Colonic mucosa (tissue), 4 donors: ENCODE measurements around the gene AFF3. TPM values are rescaled to one million over a fixed set of nuclear protein-coding genes. Genes with fewer than 3 reads are reported as not detected.
"Not testable (repeated sequence)": the region's sequence is repeated elsewhere in the genome, so short reads cannot be mapped to it uniquely, and the experiment has no call there.

Experiments
- DNase-seq: peaks from one replicate; pipeline ENCODE4 v3.0.0-alpha.2; 2020
- H3K27ac ChIP-seq: fragments of 200-600 bp; one replicate; pipeline ENCODE4 v1.8.0; 2021
- H3K27me3 ChIP-seq: fragments of 200-600 bp; one replicate; pipeline ENCODE4 v1.8.0; 2021
- H3K36me3 ChIP-seq: fragments of 200-600 bp; one replicate; pipeline ENCODE4 v1.8.0; 2021
- H3K4me1 ChIP-seq: fragments of 200-600 bp; one replicate; pipeline ENCODE4 v1.8.0; 2021; ENCODE audit warnings: mild to moderate bottlenecking
- H3K4me3 ChIP-seq: fragments of 200-600 bp; one replicate; pipeline ENCODE4 v1.8.0; 2021
- H3K9ac ChIP-seq, 2 donors: one replicate each; pipeline ENCODE4 v1.7.0; 2013; ENCODE audit warnings: control low read depth in 2 of 2, low read depth in 2 of 2, low read length in 2 of 2
- H3K9me3 ChIP-seq: fragments of 200-600 bp; one replicate; pipeline ENCODE4 v1.8.0; 2021
- CTCF ChIP-seq: fragments of 200-600 bp; IDR thresholded peaks from one replicate; pipeline ENCODE4 v1.8.0; 2022; ENCODE audit warnings: antibody characterized with exemption, mild to moderate bottlenecking
- intact Hi-C: fragments of 100-400 bp; cut with DNase I; formaldehyde crosslinking; loops from one replicate; pipeline ENCODE4 v1.14.1; 2022
- total RNA-seq, 2 donors: library from RNA; stranded (reverse); fragmentation: NEBNext Ultra II Directional in 1 of 2; extraction: Animal tissue kit (Norgen Biotek cat#: 25700) in 1 of 2; gene quantifications; one replicate each; pipeline ENCODE4 v1.2.1, GENCODE V29; 2021
- donor health status: healthy.
- donor health status: DM: no; HTN: no; CAD: no.
- donor health status: DM: no; HTN: no; CAD: no.

Gene AFF3
- total RNA-seq, 2 donors from 2014 or later: 0.86 to 2.6 TPM

GRCh38 chr2:100113990-100114433 is 28.4 kb downstream of the AFF3 start:
- no peak overlapping the region for H3K27ac ChIP-seq
- no peak for TF ChIP-seq CTCF
- no peaks in the 10 kb centered on the region for H3K9me3 ChIP-seq
- H3K36me3 ChIP-seq: no peaks in the 10 kb centered on the region
- no peak overlapping the region for H3K4me3 ChIP-seq
- no peak overlapping the region for H3K9ac ChIP-seq
- intact Hi-C loops: no loop called here
- H3K27me3 ChIP-seq: no peaks in the 10 kb centered on the region
- no peak for DNase-seq
- H3K4me1 ChIP-seq: no peaks in the 10 kb centered on the region

- DNase-seq: no peak
- no peak overlapping the region for H3K27ac ChIP-seq
- no peaks in the 10 kb centered on the region for H3K4me1 ChIP-seq
- no peak for TF ChIP-seq CTCF
- no peak overlapping the region for H3K4me3 ChIP-seq
- no peak overlapping the region for H3K9ac ChIP-seq
- intact Hi-C loops: no loop called here
- H3K9me3 ChIP-seq: no peaks in the 10 kb centered on the region
- peaks cover 11% of the 10 kb centered on the region for H3K27me3 ChIP-seq
- H3K36me3 ChIP-seq: no peaks in the 10 kb centered on the region
Measured at GRCh38 chr2:100110614-100111000, 31.8 kb downstream of the AFF3 start.

- Histone ChIP-seq H3K4me3 (no peak overlapping the region), H3K4me1 (no peaks in the 10 kb centered on the region), H3K9ac (no peak overlapping the region), H3K36me3 (no peaks in the 10 kb centered on the region), H3K9me3 (no peaks in the 10 kb centered on the region), H3K27me3 (peaks cover 16% of the 10 kb centered on the region), H3K27ac (no peak overlapping the region)
- intact Hi-C loops: no loop called here
- DNase-seq: no peak
- no peak for TF ChIP-seq CTCF
Measured at GRCh38 chr2:100109986-100110613, 32.3 kb downstream of the AFF3 start.

- peaks cover 17% of the 10 kb centered on the region for H3K27me3 ChIP-seq
- H3K4me1 ChIP-seq, H3K27ac ChIP-seq, intact Hi-C loops, H3K36me3 ChIP-seq, H3K4me3 ChIP-seq, H3K9me3 ChIP-seq, DNase-seq, H3K9ac ChIP-seq: not testable (repeated sequence)
Measured at GRCh38 chr2:100108648-100109020, 33.8 kb downstream of the AFF3 start.

- H3K9ac ChIP-seq: no peak overlapping the region
- no peak overlapping the region for H3K27ac ChIP-seq
- no peaks in the 10 kb centered on the region for H3K4me1 ChIP-seq
- no peaks in the 10 kb centered on the region for H3K36me3 ChIP-seq
- H3K9me3 ChIP-seq: no peaks in the 10 kb centered on the region
- no peak overlapping the region for H3K4me3 ChIP-seq
- DNase-seq: no peak
- intact Hi-C loops: no loop called here
- peaks cover 17% of the 10 kb centered on the region for H3K27me3 ChIP-seq
- no peak for TF ChIP-seq CTCF
Measured at GRCh38 chr2:100107906-100108647, 34.3 kb downstream of the AFF3 start.

GRCh38 chr2:100107440-100107839 is 35.0 kb downstream of the AFF3 start:
- H3K9me3 ChIP-seq: no peaks in the 10 kb centered on the region
- H3K27me3 ChIP-seq: peaks cover 17% of the 10 kb centered on the region
- H3K4me1 ChIP-seq: no peaks in the 10 kb centered on the region
- no peak for DNase-seq
- no peak overlapping the region for H3K4me3 ChIP-seq
- H3K36me3 ChIP-seq: no peaks in the 10 kb centered on the region
- TF ChIP-seq CTCF: no peak
- intact Hi-C loops: no loop called here
- no peak overlapping the region for H3K9ac ChIP-seq
- H3K27ac ChIP-seq: no peak overlapping the region
